ENCODE data around the gene SLC30A10.
A peak's percentile ranks its signal among the peaks of the same experiment; 100 is the strongest.
"Not testable (repeated sequence)": the region's sequence is repeated elsewhere in the genome, so short reads cannot be mapped to it uniquely, and the experiment has no call there.

SLC30A10 gene

GRCh38 chr1:219882755-219883154 lies 45.6 kb downstream of the SLC30A10 start:
- TF ChIP-seq, protein P1, sequence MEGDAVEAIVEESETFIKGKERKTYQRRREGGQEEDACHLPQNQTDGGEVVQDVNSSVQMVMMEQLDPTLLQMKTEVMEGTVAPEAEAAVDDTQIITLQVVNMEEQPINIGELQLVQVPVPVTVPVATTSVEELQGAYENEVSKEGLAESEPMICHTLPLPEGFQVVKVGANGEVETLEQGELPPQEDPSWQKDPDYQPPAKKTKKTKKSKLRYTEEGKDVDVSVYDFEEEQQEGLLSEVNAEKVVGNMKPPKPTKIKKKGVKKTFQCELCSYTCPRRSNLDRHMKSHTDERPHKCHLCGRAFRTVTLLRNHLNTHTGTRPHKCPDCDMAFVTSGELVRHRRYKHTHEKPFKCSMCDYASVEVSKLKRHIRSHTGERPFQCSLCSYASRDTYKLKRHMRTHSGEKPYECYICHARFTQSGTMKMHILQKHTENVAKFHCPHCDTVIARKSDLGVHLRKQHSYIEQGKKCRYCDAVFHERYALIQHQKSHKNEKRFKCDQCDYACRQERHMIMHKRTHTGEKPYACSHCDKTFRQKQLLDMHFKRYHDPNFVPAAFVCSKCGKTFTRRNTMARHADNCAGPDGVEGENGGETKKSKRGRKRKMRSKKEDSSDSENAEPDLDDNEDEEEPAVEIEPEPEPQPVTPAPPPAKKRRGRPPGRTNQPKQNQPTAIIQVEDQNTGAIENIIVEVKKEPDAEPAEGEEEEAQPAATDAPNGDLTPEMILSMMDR (IDR thresholded peaks at IDR 0.05; ENCODE audit: low read depth, low read length, missing control alignments) = no peak
- H3K36me3 ChIP-seq (replicated peaks) = no peaks in the 10 kb centered on the region
- no peak overlapping the region for H3K27ac ChIP-seq
- H3K4me3 ChIP-seq (ENCODE audit: low read depth, low read length) = no peak overlapping the region
- in situ Hi-C loops (cut with HindIII; ENCODE audit: low pct_ligation_motif_present, low sequenced_read_pairs) = no loop called here
- no peaks in the 10 kb centered on the region for H3K27me3 ChIP-seq (replicated peaks)
- no peak for DNase-seq

DNA sequence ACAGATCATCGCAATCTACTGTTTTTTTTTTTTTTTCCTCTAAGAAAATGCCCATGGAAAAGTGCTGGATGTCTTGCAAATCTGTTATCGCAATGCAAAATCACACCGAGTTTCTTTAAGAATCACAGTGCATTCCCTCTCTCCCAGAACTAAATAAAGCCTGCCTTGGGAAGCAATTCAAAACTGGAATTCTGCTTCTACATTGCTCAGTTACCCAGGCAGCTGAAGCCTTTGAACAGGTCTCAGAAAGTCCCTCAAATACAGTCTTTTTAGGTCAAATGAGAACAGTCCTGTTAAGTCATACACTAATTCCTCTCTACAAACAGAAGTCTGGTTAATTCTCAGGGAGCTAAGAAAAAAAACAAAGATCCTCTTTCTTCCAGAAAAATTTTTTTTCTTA lies 46.3 kb downstream of the SLC30A10 start:
- TF ChIP-seq, protein P1 (IDR thresholded peaks at IDR 0.05; ENCODE audit: low read depth, low read length, missing control alignments) = no peak
- no peak overlapping the region for H3K27ac ChIP-seq
- no peak overlapping the region for H3K4me3 ChIP-seq (ENCODE audit: low read depth, low read length)
- in situ Hi-C loops (cut with HindIII; ENCODE audit: low pct_ligation_motif_present, low sequenced_read_pairs) = no loop called here
- no peak for DNase-seq
- H3K27me3 ChIP-seq (replicated peaks) = no peaks in the 10 kb centered on the region
- no peaks in the 10 kb centered on the region for H3K36me3 ChIP-seq (replicated peaks)

DNA sequence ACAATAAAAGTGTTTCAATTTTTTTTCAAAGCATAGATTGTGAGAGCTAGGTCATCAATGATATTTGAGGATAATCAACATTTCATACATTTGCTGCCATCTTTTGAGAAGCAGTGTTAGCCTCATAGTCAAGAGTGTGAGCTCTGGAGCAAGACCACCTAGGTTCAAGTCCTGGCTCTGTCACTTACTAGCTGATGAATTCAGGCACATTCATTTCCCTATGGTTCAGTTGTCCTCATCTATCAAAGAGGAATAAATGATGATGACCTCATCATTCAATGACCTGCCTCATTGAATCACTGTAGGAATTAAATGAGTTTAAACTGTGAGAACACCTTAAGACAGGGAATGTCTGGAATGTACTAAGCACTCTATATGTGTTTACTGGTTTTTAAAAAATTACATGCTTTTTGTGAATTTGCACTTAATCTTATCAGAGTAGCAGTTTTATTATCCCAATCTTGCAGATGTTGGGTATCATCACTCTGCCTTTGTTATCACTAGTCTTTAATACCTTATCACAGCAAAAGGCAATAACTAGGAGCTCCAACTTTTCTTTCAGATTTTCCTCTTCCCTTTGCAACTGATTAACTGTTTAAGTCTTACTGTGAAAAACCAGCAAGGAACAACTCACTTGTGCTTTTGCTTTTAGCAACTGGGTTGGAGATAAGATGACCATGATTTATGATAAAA lies 47.4 kb downstream of the SLC30A10 start:
- no peak for DNase-seq
- TF ChIP-seq, protein P1 (IDR thresholded peaks at IDR 0.05; ENCODE audit: low read depth, low read length, missing control alignments) = no peak
- H3K27me3 ChIP-seq (replicated peaks) = no peaks in the 10 kb centered on the region
- H3K36me3 ChIP-seq (replicated peaks) = no peaks in the 10 kb centered on the region
- in situ Hi-C loops (cut with HindIII; ENCODE audit: low pct_ligation_motif_present, low sequenced_read_pairs) = no loop called here
- no peak overlapping the region for H3K4me3 ChIP-seq (ENCODE audit: low read depth, low read length)
- H3K27ac ChIP-seq = no peak overlapping the region

DNA sequence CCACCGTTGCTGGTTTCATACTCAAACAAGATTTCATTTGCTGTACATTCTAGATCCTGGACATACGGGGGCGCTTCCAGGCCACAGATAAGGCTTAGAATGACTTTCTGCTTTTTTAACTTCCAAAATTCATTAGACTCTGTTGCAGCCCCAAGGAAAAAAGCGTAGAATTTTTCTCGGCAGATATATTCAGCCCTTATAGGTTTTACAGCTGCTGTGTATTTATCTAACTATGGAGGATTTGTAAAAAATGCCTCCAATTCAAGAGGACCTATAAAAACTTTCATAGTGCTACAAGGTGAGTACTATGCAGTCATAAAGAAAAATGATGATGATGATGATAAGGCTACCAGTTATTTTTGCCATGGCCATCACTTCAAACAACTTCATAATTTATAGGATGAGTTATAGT lies 51.6 kb downstream of the SLC30A10 start:
- no peak for DNase-seq
- TF ChIP-seq, protein P1 (IDR thresholded peaks at IDR 0.05; ENCODE audit: low read depth, low read length, missing control alignments) = peak; percentile 46
- H3K36me3 ChIP-seq (replicated peaks) = no peaks in the 10 kb centered on the region
- no peak overlapping the region for H3K27ac ChIP-seq
- in situ Hi-C loops (cut with HindIII; ENCODE audit: low pct_ligation_motif_present, low sequenced_read_pairs) = no loop called here
- H3K4me3 ChIP-seq (ENCODE audit: low read depth, low read length) = no peak overlapping the region
- no peaks in the 10 kb centered on the region for H3K27me3 ChIP-seq (replicated peaks)

DNA sequence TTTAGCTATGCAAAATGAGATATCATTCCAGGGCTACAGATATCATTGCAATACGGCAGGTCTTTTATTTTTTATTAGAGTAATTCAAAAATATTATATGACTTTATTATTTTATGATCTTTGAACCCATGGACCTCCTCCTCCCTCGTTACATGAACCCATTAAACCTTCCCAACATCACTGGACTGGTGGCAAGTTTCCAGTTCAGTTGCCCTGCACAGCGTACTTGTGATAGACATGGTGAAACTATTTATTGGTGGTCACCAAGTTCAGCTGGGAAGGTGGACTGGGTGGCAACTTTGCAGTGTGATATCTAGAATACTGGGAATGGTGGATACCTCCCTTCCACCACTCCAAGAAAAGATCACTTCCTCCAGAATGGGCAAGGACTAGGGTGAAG lies 52.5 kb downstream of the SLC30A10 start:
- in situ Hi-C loops (cut with HindIII; ENCODE audit: low pct_ligation_motif_present, low sequenced_read_pairs) = no loop called here
- Histone ChIP-seq H3K27ac (no peak overlapping the region), H3K27me3 (replicated peaks) (no peaks in the 10 kb centered on the region), H3K36me3 (replicated peaks) (no peaks in the 10 kb centered on the region), H3K4me3 (ENCODE audit: low read depth, low read length) (no peak overlapping the region)
- no peak for DNase-seq
- TF ChIP-seq, protein P1 (IDR thresholded peaks at IDR 0.05; ENCODE audit: low read depth, low read length, missing control alignments) = no peak

- in situ Hi-C loops (cut with HindIII; ENCODE audit: low pct_ligation_motif_present, low sequenced_read_pairs); H3K36me3 ChIP-seq (replicated peaks); H3K4me3 ChIP-seq (ENCODE audit: low read depth, low read length); H3K27me3 ChIP-seq (replicated peaks); H3K27ac ChIP-seq; DNase-seq: not testable (repeated sequence)
Observed at GRCh38 chr1:219872538-219872937, 55.8 kb downstream of the SLC30A10 start.
